GM12891 (cell line): ENCODE measurements around the gene ACTR3C.

Source experiments
- PAX5 ChIP-seq: IDR thresholded peaks from 2 replicates; pipeline ENCODE4 v1.6.1; 2011; ENCODE audit warnings: low read length, moderate library complexity, mild to moderate bottlenecking; ENCODE audit not compliant: insufficient read depth, severe bottlenecking
- POLR2A ChIP-seq: IDR thresholded peaks from 2 replicates; pipeline ENCODE4 v1.6.1; 2011; ENCODE audit warnings: low read depth, low read length, control low read depth
- POLR2AphosphoS5 ChIP-seq: IDR thresholded peaks from 2 replicates; pipeline ENCODE4 v1.6.1; 2011; ENCODE audit warnings: low read depth, low read length, control low read depth
- POU2F2 ChIP-seq: IDR thresholded peaks from 2 replicates; pipeline ENCODE4 v1.6.1; 2011; ENCODE audit warnings: low read depth, mild to moderate bottlenecking, control low read depth, low read length, moderate library complexity
- SPI1 ChIP-seq: IDR thresholded peaks from 2 replicates; pipeline ENCODE4 v1.6.1; 2011; ENCODE audit warnings: low read depth, low read length, control low read depth
- TAF1 ChIP-seq: IDR thresholded peaks from 2 replicates; pipeline ENCODE4 v1.6.1; 2011; ENCODE audit warnings: low read depth, low read length, control low read depth

- TF ChIP-seq POLR2A (no peak), SPI1 (no peak), POLR2AphosphoS5 (no peak), TAF1 (peak; percentile 28; the same call in 1 of the 2 replicates), PAX5 (no peak), POU2F2 (no peak)
Measured at GRCh38 chr7:150323682-150324372, 482 bp upstream of the ACTR3C start.
